NB4 (cell line): ENCODE measurements around the gene FAM171A1.

Experiments used
- CTCF ChIP-seq: IDR thresholded peaks from one replicate; pipeline ENCODE4 v1.5.1; 2012; ENCODE audit warnings: low read depth, low read length
- MAX ChIP-seq: IDR thresholded peaks from 2 replicates; pipeline ENCODE4 v1.6.1; 2011; ENCODE audit warnings: low read depth, low read length
- MYC ChIP-seq: IDR thresholded peaks from 2 replicates; pipeline ENCODE4 v1.6.1; 2011; ENCODE audit warnings: low read depth, low read length
- POLR2A ChIP-seq: IDR thresholded peaks from 2 replicates; pipeline ENCODE4 v1.6.1; 2011; ENCODE audit warnings: mild to moderate bottlenecking; ENCODE audit not compliant: insufficient read length; ENCODE audit errors: extremely low read depth

GRCh38 chr10:15331461-15331860 is 39.6 kb downstream of the FAM171A1 start:
- TF ChIP-seq CTCF = no peak
- no peak for TF ChIP-seq POLR2A
- no peak for TF ChIP-seq MAX
- TF ChIP-seq MYC = no peak
